HFF-Myc (cell line): Measurements from ENCODE around the gene SSBP4.

ENCODE experiments used
- DNase-seq: peaks from one replicate; pipeline ENCODE4 v3.0.0-alpha.2; 2011; ENCODE audit warnings: low read depth; ENCODE audit errors: extremely low read depth
- H3K4me3 ChIP-seq: replicated peaks from 2 replicates; pipeline ENCODE4 v1.5.1; 2011; ENCODE audit warnings: low read depth, mild to moderate bottlenecking, control low read depth, low read length
- CTCF ChIP-seq: IDR thresholded peaks from 2 replicates; pipeline ENCODE4 v1.5.1; 2012; ENCODE audit warnings: mild to moderate bottlenecking, low read depth, low read length, control low read depth; ENCODE audit errors: missing control alignments

Gene SSBP4

GRCh38 chr19:18418029-18418482, 1.1 kb upstream of the SSBP4 start:
- DNase-seq: no peak
- peak overlapping the region; percentile 43 for H3K4me3 ChIP-seq
- TF ChIP-seq CTCF: no peak

- DNase-seq: no peak
- no peak for TF ChIP-seq CTCF
- peak overlapping the region; percentile 85 for H3K4me3 ChIP-seq
These were observed 559 bp upstream of the SSBP4 start for GRCh38 chr19:18418483-18419194.

GRCh38 chr19:18419699-18420460, 682 bp downstream of the SSBP4 start:
- DNase-seq: no peak
- H3K4me3 ChIP-seq: peak overlapping the region; percentile 85
- no peak for TF ChIP-seq CTCF

- no peak for DNase-seq
- peak overlapping the region; percentile 85 for H3K4me3 ChIP-seq
- TF ChIP-seq CTCF: no peak
These were observed 1.7 kb downstream of the SSBP4 start for GRCh38 chr19:18420930-18421329.

- peak overlapping the region; percentile 85 for H3K4me3 ChIP-seq
- no peak for DNase-seq
- TF ChIP-seq CTCF: no peak
These were observed 2.3 kb downstream of the SSBP4 start for GRCh38 chr19:18421371-18421959.

- peak overlapping the region; percentile 85 for H3K4me3 ChIP-seq
- DNase-seq: no peak
- no peak for TF ChIP-seq CTCF
These were observed 3.5 kb downstream of the SSBP4 start for GRCh38 chr19:18422530-18423191.
